H1 (cell line): ENCODE measurements around the gene SKP1. TPM values are rescaled to one million over a fixed set of nuclear protein-coding genes. Genes with fewer than 3 reads are reported as not detected.

Source experiments
- CTCF ChIA-PET: fragments of 300-600 bp; sonication (Branson Sonifier 250); formaldehyde crosslinking; loops from one replicate; lab custom pipeline; 2021; ENCODE audit not compliant: partially characterized antibody; lab: Charles Lee
- POLR2A ChIA-PET: fragments of 300-600 bp; sonication (Branson Sonifier 250); formaldehyde crosslinking; loops from one replicate; lab custom pipeline; 2021; ENCODE audit warnings: inconsistent platforms; ENCODE audit not compliant: partially characterized antibody; lab: Charles Lee
- DNase-seq, 2 experiments: peaks; one replicate each; pipeline versions ENCODE4 v3.0.0 to v3.0.0-alpha.2; 2010 to 2022; ENCODE audit warnings: low spot score in 2 of 2, low read depth in 1 of 2, mixed read lengths in 1 of 2
- FAIRE-seq: peaks from 2 replicates; lab custom pipeline; 2011; peaks lifted over from hg19 to GRCh38; lab: Jason Lieb, UNC
- H2AFZ ChIP-seq: 2 replicates; pipeline ENCODE4 v1.8.1; 2012; ENCODE audit warnings: low read length, inconsistent platforms
- H2AK5ac ChIP-seq: 2 replicates; pipeline ENCODE4 v1.6.1; 2013; ENCODE audit warnings: low read depth, low read length
- H2BK120ac ChIP-seq: replicated peaks from 2 replicates; pipeline ENCODE3; 2013; ENCODE audit warnings: low read depth, low read length, inconsistent platforms
- H2BK12ac ChIP-seq: 2 replicates; pipeline ENCODE4 v1.6.1; 2013; ENCODE audit warnings: low read depth, low read length
- H2BK15ac ChIP-seq: 2 replicates; pipeline ENCODE4 v1.6.1; 2013; ENCODE audit warnings: low read length
- H2BK20ac ChIP-seq: 2 replicates; pipeline ENCODE4 v1.6.1; 2013; ENCODE audit warnings: low read length
- H2BK5ac ChIP-seq: 2 replicates; pipeline ENCODE4 v1.6.1; 2013; ENCODE audit warnings: low read depth, low read length
- H3K14ac ChIP-seq: 2 replicates; pipeline ENCODE4 v1.6.1; 2013; ENCODE audit warnings: inconsistent platforms; ENCODE audit not compliant: insufficient read length
- H3K18ac ChIP-seq: 2 replicates; pipeline ENCODE4 v1.6.1; 2013; ENCODE audit warnings: low read length; ENCODE audit errors: extremely low read depth
- H3K23ac ChIP-seq: 2 replicates; pipeline ENCODE4 v1.6.1; 2013; ENCODE audit warnings: inconsistent platforms; ENCODE audit not compliant: insufficient read length
- H3K23me2 ChIP-seq: 2 replicates; pipeline ENCODE4 v1.6.1; 2013; ENCODE audit warnings: low read depth, low read length
- H3K27ac ChIP-seq: 2 replicates; pipeline ENCODE4 v1.6.1; 2011; ENCODE audit warnings: low read depth, low read length, inconsistent platforms
- H3K27me3 ChIP-seq, 4 experiments: replicated peaks in 1 of 4; 1 replicate in 1 of 4; 2 replicates in 3 of 4; pipeline versions ENCODE4 v1.6.1 to v1.8.1; 2011 to 2013; ENCODE audit warnings: low read length in 3 of 4, mild to moderate bottlenecking in 3 of 4, inconsistent platforms in 2 of 4, mixed read lengths in 2 of 4, moderate library complexity in 1 of 4; ENCODE audit not compliant: control insufficient read depth in 3 of 4, insufficient read depth in 3 of 4; ENCODE audit errors: extremely low read depth in 1 of 4
- H3K36me3 ChIP-seq, 4 experiments: 2 replicates each; pipeline versions ENCODE4 v1.6.1 to v1.8.1; 2011 to 2013; ENCODE audit warnings: mild to moderate bottlenecking in 4 of 4, low read length in 3 of 4, moderate library complexity in 2 of 4, control low read depth in 1 of 4, inconsistent platforms in 1 of 4; ENCODE audit not compliant: insufficient read depth in 4 of 4, control insufficient read depth in 2 of 4
- H3K4ac ChIP-seq: replicated peaks from 2 replicates; pipeline ENCODE3; 2013; ENCODE audit warnings: low read length, low read depth, mixed read lengths, inconsistent platforms; ENCODE audit not compliant: insufficient read length
- H3K4me1 ChIP-seq, 4 experiments: replicated peaks in 1 of 4; 1 replicate in 1 of 4; 2 replicates in 3 of 4; pipeline versions ENCODE4 v1.6.1 to v1.8.1; 2011 to 2013; ENCODE audit warnings: low read length in 3 of 4, inconsistent platforms in 2 of 4, mixed read lengths in 1 of 4; ENCODE audit not compliant: insufficient read depth in 4 of 4, control insufficient read depth in 3 of 4
- H3K4me2 ChIP-seq, 2 experiments: 2 replicates each; pipeline versions ENCODE4 v1.6.1 to v1.8.1; 2011 to 2013; ENCODE audit warnings: low read depth in 2 of 2, low read length in 2 of 2, control low read depth in 1 of 2, inconsistent platforms in 1 of 2, mild to moderate bottlenecking in 1 of 2; ENCODE audit not compliant: insufficient read depth in 1 of 2
- H3K4me3 ChIP-seq, 4 experiments: fragments of 200-600, 300-600 bp in 1 of 4; sonication (generic), shearing (Covaris generic), sonication (Bioruptor Twin) in 1 of 4; 2 replicates each; pipeline versions ENCODE4 v1.5.1 to v1.8.1; 2011 to 2016; ENCODE audit warnings: low read length in 4 of 4, low read depth in 3 of 4, control low read depth in 2 of 4, inconsistent platforms in 2 of 4, mild to moderate bottlenecking in 2 of 4, mixed read lengths in 1 of 4, moderate library complexity in 1 of 4; ENCODE audit not compliant: insufficient read depth in 2 of 4; ENCODE audit errors: extremely low read depth in 1 of 4
- H3K56ac ChIP-seq: replicated peaks from 2 replicates; pipeline ENCODE3; 2013; ENCODE audit warnings: low read depth, mild to moderate bottlenecking, mixed read lengths, low read length, inconsistent platforms; ENCODE audit not compliant: insufficient read length
- H3K79me1 ChIP-seq: 2 replicates; pipeline ENCODE4 v1.6.1; 2013; ENCODE audit warnings: low read depth, low read length, control low read depth
- H3K79me2 ChIP-seq, 2 experiments: 2 replicates each; pipeline versions ENCODE4 v1.6.1 to v1.8.1; 2012 to 2013; ENCODE audit warnings: low read length in 2 of 2, mild to moderate bottlenecking in 2 of 2, inconsistent platforms in 1 of 2; ENCODE audit not compliant: insufficient read depth in 2 of 2, control insufficient read depth in 1 of 2
- H3K9ac ChIP-seq, 4 experiments: replicated peaks in 1 of 4; 1 replicate in 1 of 4; 2 replicates in 3 of 4; pipeline versions ENCODE4 v1.6.1 to v1.8.1; 2011 to 2013; ENCODE audit warnings: low read depth in 3 of 4, low read length in 3 of 4, control low read depth in 2 of 4, mild to moderate bottlenecking in 2 of 4, moderate library complexity in 2 of 4, inconsistent platforms in 1 of 4; ENCODE audit errors: extremely low read depth in 1 of 4
- H3K9me3 ChIP-seq, 2 experiments: 2 replicates each; pipeline versions ENCODE4 v1.6.1 to v1.8.1; 2012 to 2013; ENCODE audit warnings: mild to moderate bottlenecking in 2 of 2, moderate library complexity in 2 of 2, control low read depth in 1 of 2, inconsistent platforms in 1 of 2, low read depth in 1 of 2, low read length in 1 of 2, mixed read lengths in 1 of 2; ENCODE audit not compliant: insufficient read depth in 2 of 2
- H4K20me1 ChIP-seq, 2 experiments: replicated peaks in 1 of 2; 2 replicates each; pipeline versions ENCODE3 to v1.8.1; 2011 to 2013; ENCODE audit warnings: inconsistent platforms in 2 of 2, low read length in 2 of 2, mild to moderate bottlenecking in 1 of 2; ENCODE audit not compliant: insufficient read depth in 2 of 2, control insufficient read depth in 1 of 2
- H4K5ac ChIP-seq: 2 replicates; pipeline ENCODE4 v1.6.1; 2013; ENCODE audit warnings: low read length, low read depth, mixed read lengths, inconsistent platforms; ENCODE audit not compliant: insufficient read length
- H4K8ac ChIP-seq: 2 replicates; pipeline ENCODE4 v1.8.0; 2013; ENCODE audit warnings: mild to moderate bottlenecking, moderate library complexity, low read length, inconsistent platforms; ENCODE audit not compliant: insufficient read depth; ENCODE audit errors: extremely low read depth
- H4K91ac ChIP-seq: replicated peaks from 2 replicates; pipeline ENCODE3; 2013; ENCODE audit warnings: low read length, mixed read lengths, inconsistent platforms; ENCODE audit not compliant: insufficient read length
- BACH1 ChIP-seq: IDR thresholded peaks from 2 replicates; pipeline ENCODE4 v1.6.1; 2012; ENCODE audit warnings: low read length, improper control_type of control experiment
- BCL11A ChIP-seq, 2 experiments: IDR thresholded peaks; one replicate each; pipeline ENCODE4 v1.6.1; 2011; ENCODE audit warnings: low read depth in 2 of 2, low read length in 2 of 2, mild to moderate bottlenecking in 2 of 2
- CBX5 ChIP-seq: fragments of 300-800, 300-1000 bp; sonication (generic); IDR thresholded peaks from 2 replicates; pipeline ENCODE4 v1.7.1; 2016; ENCODE audit warnings: antibody characterized with exemption, low read length, low read depth
- CHD1 ChIP-seq: IDR thresholded peaks from 2 replicates; pipeline ENCODE4 v1.6.1; 2012; ENCODE audit warnings: low read depth, low read length, improper control_type of control experiment
- CREB1 ChIP-seq: IDR thresholded peaks from 2 replicates; pipeline ENCODE4 v1.6.1; 2012; ENCODE audit warnings: inconsistent platforms
- JUND ChIP-seq: IDR thresholded peaks from 2 replicates; pipeline ENCODE4 v1.6.1; 2011; ENCODE audit warnings: mild to moderate bottlenecking, improper control_type of control experiment, low read length
- KDM1A ChIP-seq: fragments of 200-600, 300-600 bp; sonication (generic); IDR thresholded peaks from 2 replicates; pipeline ENCODE4 v1.7.1; 2016; ENCODE audit warnings: mild to moderate bottlenecking, low read length, borderline replicate concordance
- POU5F1 ChIP-seq: IDR thresholded peaks from 2 replicates; pipeline ENCODE4 v1.6.1; 2011; ENCODE audit warnings: low read depth, mild to moderate bottlenecking, low read length, moderate library complexity
- RBBP5 ChIP-seq: IDR thresholded peaks from 2 replicates; pipeline ENCODE4 v1.7.1; 2012; ENCODE audit warnings: low read depth, mild to moderate bottlenecking, inconsistent platforms, low read length, moderate library complexity, borderline replicate concordance
- SP4 ChIP-seq: IDR thresholded peaks from 2 replicates; pipeline ENCODE4 v1.6.1; 2012; ENCODE audit warnings: low read length, inconsistent platforms
- SRF ChIP-seq: IDR thresholded peaks from 2 replicates; pipeline ENCODE4 v1.6.1; 2011; ENCODE audit warnings: mild to moderate bottlenecking, low read depth, low read length, moderate library complexity
- TAF7 ChIP-seq: optimal IDR thresholded peaks from 2 replicates; pipeline ENCODE3; 2011; ENCODE audit warnings: low read depth, mild to moderate bottlenecking, inconsistent platforms, low read length, moderate library complexity, borderline replicate concordance
- USF2 ChIP-seq: IDR thresholded peaks from 2 replicates; pipeline ENCODE4 v1.6.1; 2011; ENCODE audit warnings: low read length, improper control_type of control experiment
- YY1 ChIP-seq: IDR thresholded peaks from 2 replicates; pipeline ENCODE4 v1.6.1; 2011; ENCODE audit warnings: low read depth, mild to moderate bottlenecking, low read length
- WGBS, 2 experiments: shearing (Covaris generic) in 1 of 2; methylation state at CpG; one replicate each; pipeline versions ENCODE4 v1.1.6 to v1.1.7; 2013 to 2015; ENCODE audit warnings: low lambda C conversion rate in 2 of 2, mixed read lengths in 2 of 2, inconsistent platforms in 1 of 2, low coverage in 1 of 2, missing lambda C conversion rate in 1 of 2; ENCODE audit not compliant: insufficient replicate concordance in 2 of 2, insufficient coverage in 1 of 2, insufficient read length in 1 of 2; ENCODE audit errors: extremely low coverage in 1 of 2, missing lambda C conversion rate in 1 of 2; 5-methylcytosine and 5-hydroxymethylcytosine counted together
- polyA plus RNA-seq, 7 experiments: library from polyadenylated mRNA; depleted of rRNA in 3 of 7; stranded (reverse) in 5 of 7; unstranded in 2 of 7; fragments of >200 nt in 5 of 7; fragments of 200-250 nt in 2 of 7; gene quantifications; 1 replicate in 5 of 7; 2 replicates in 1 of 7; 4 replicates in 1 of 7; pipeline versions ENCODE4 v1.2.1 to v1.2.3, GENCODE V29; 2011 to 2013; ENCODE audit warnings: missing spikeins in 2 of 7, mixed read lengths in 2 of 7
- total RNA-seq: library from RNA; stranded (reverse); fragmentation: NEBNext Ultra II Directional; extraction: Animal tissue kit (Norgen Biotek cat#: 25700); gene quantifications from 2 replicates; pipeline ENCODE4 v1.2.1, GENCODE V29; 2021

The SKP1 gene
- total and polyA plus RNA-seq, 2 of the 8 experiments (the other 6 are each of a cell fraction or from before 2014, with no cell fraction given), result 163 to 332 TPM

- Histone ChIP-seq H4K91ac (no peak overlapping the region), H2BK15ac (no peak overlapping the region), H3K4ac (no peak overlapping the region), H3K4me3 (no peak overlapping the region), H3K27ac (no peak overlapping the region), H4K8ac (no peak overlapping the region), H3K79me1 (peaks cover 18% of the 10 kb centered on the region), H3K79me2 (no peaks in the 10 kb centered on the region; a peak in 1 of 4 replicates), H3K4me1 (peaks cover 0 to 5% (median 2%) of the 10 kb centered on the region in 4 experiments; a peak in 3 of 7 replicates), H3K9ac (no peak overlapping the region), H3K56ac (no peak overlapping the region), H2AK5ac (no peak overlapping the region), H3K18ac (no peak overlapping the region), H2BK12ac (no peak overlapping the region), H3K27me3 (no peaks in the 10 kb centered on the region), H4K20me1 (peaks cover 12 to 48% of the 10 kb centered on the region in 2 experiments), H3K36me3 (peaks cover 0 to 6% (median under 1%) of the 10 kb centered on the region in 4 experiments; a peak in 2 of 8 replicates), H3K14ac (no peak overlapping the region), H3K9me3 (no peaks in the 10 kb centered on the region), H2BK5ac (no peak overlapping the region), H4K5ac (no peak overlapping the region), H2BK120ac (no peak overlapping the region), H2BK20ac (no peak overlapping the region), H3K4me2 (no peak overlapping the region), H3K23ac (no peak overlapping the region), H2AFZ (no peak overlapping the region), H3K23me2 (no peaks in the 10 kb centered on the region)
- DNase-seq, result no peak
- FAIRE-seq, result no peak
- ChIA-PET POLR2A (interaction anchor here (0.8 to 1.7 kb wide), 3 partner anchors 9 to 40 kb away, joined by 3 to 4 read pairs (median 4); partner anchors contain the start of gene SKP1), CTCF (interaction anchor here (0.8 to 24.3 kb wide), 5 partner anchors 8 to 101 kb away, joined by 4 to 629 read pairs (median 7); no protein-coding TSS in a partner anchor)
- WGBS, 2 experiments, result 91% methylated on average over 2 of the region's 2 CpGs; no CpG with 5 or more reads in 1 of the 2 experiments
- TF ChIP-seq JUND, result no peak
- no peak for TF ChIP-seq BCL11A (IDR thresholded peaks at IDR 0.05; ENCODE audit: low read depth in 2 of 2, low read length in 2 of 2)
- no peak for TF ChIP-seq YY1
- TF ChIP-seq USF2, result no peak
- TF ChIP-seq SRF, result no peak
- no peak for TF ChIP-seq SP4
- no peak for TF ChIP-seq CHD1
- TF ChIP-seq TAF7, result no peak
- no peak for TF ChIP-seq RBBP5
- no peak for TF ChIP-seq BACH1
- no peak for TF ChIP-seq KDM1A
- TF ChIP-seq CREB1, result no peak
- no peak for TF ChIP-seq POU5F1
- no peak for TF ChIP-seq CBX5
Measured at GRCh38 chr5:134136221-134136631, 40.5 kb downstream of the SKP1 start.
